ENCODE data around the gene EEF1A1. TPM values are rescaled to one million over a fixed set of nuclear protein-coding genes. Genes with fewer than 3 reads are reported as not detected.
"Not testable (repeated sequence)": the region's sequence is repeated elsewhere in the genome, so short reads cannot be mapped to it uniquely, and the experiment has no call there.

Gene EEF1A1
- total RNA-seq, 1 donor from 2014 or later, result 6,372 TPM

- no peaks in the 10 kb centered on the region for H3K27me3 Mint-ChIP-seq (ENCODE audit: unreplicated experiment)
- no peak overlapping the region for H3K4me3 Mint-ChIP-seq (ENCODE audit: unreplicated experiment)
- no peak overlapping the region for H3K27ac Mint-ChIP-seq (ENCODE audit: unreplicated experiment)
These were observed 43.9 kb upstream of the EEF1A1 start for GRCh38 chr6:73564578-73565345.

DNA sequence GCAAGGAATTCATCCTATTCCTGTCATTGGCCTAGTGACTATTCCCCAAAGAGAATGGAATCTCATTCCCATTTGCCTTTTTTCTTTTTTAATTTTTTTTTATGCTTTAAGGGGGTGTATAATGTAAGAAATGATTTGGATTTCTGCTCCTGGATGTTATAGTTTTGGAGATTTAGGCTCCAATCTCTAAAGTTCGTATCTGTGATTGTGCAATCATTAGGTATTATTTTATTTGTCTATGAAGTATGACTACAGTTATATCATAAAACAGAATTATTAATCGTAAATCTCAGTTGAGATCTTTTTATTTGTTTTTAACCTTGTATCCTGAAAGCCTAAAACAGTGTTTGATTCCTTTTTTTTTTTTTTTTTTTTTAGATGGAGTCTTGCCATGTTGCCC lies 41.7 kb upstream of the EEF1A1 start:
- Mint-ChIP-seq H3K36me3 (ENCODE audit: unreplicated experiment) (no peaks in the 10 kb centered on the region), H3K4me1 (ENCODE audit: low read depth, unreplicated experiment) (no peaks in the 10 kb centered on the region), H3K27me3 (ENCODE audit: unreplicated experiment) (no peaks in the 10 kb centered on the region), H3K4me3 (ENCODE audit: unreplicated experiment) (no peak overlapping the region), H3K9me3 (ENCODE audit: unreplicated experiment) (no peaks in the 10 kb centered on the region), H3K27ac (ENCODE audit: unreplicated experiment) (no peak overlapping the region)
- DNase-seq, result no peak
- TF ChIP-seq, protein P1, sequence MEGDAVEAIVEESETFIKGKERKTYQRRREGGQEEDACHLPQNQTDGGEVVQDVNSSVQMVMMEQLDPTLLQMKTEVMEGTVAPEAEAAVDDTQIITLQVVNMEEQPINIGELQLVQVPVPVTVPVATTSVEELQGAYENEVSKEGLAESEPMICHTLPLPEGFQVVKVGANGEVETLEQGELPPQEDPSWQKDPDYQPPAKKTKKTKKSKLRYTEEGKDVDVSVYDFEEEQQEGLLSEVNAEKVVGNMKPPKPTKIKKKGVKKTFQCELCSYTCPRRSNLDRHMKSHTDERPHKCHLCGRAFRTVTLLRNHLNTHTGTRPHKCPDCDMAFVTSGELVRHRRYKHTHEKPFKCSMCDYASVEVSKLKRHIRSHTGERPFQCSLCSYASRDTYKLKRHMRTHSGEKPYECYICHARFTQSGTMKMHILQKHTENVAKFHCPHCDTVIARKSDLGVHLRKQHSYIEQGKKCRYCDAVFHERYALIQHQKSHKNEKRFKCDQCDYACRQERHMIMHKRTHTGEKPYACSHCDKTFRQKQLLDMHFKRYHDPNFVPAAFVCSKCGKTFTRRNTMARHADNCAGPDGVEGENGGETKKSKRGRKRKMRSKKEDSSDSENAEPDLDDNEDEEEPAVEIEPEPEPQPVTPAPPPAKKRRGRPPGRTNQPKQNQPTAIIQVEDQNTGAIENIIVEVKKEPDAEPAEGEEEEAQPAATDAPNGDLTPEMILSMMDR (IDR thresholded peaks at IDR 0.05; ENCODE audit: partially characterized antibody, unreplicated experiment), result no peak

More at GRCh38 chr6:73564578-73565345, 43.9 kb upstream of the EEF1A1 start:
- Mint-ChIP-seq H3K4me1 (ENCODE audit: low read depth, unreplicated experiment) (no peaks in the 10 kb centered on the region), H3K9me3 (ENCODE audit: unreplicated experiment) (no peaks in the 10 kb centered on the region), H3K36me3 (ENCODE audit: unreplicated experiment) (no peaks in the 10 kb centered on the region)
- DNase-seq, result no peak
- TF ChIP-seq, protein P1 (IDR thresholded peaks at IDR 0.05; ENCODE audit: partially characterized antibody, unreplicated experiment), result no peak

- Mint-ChIP-seq H3K36me3 (ENCODE audit: unreplicated experiment) (no peaks in the 10 kb centered on the region), H3K4me1 (ENCODE audit: low read depth, unreplicated experiment) (no peaks in the 10 kb centered on the region), H3K27ac (ENCODE audit: unreplicated experiment) (no peak overlapping the region), H3K27me3 (ENCODE audit: unreplicated experiment) (no peaks in the 10 kb centered on the region), H3K9me3 (ENCODE audit: unreplicated experiment) (no peaks in the 10 kb centered on the region), H3K4me3 (ENCODE audit: unreplicated experiment) (no peak overlapping the region)
- no peak for DNase-seq
- TF ChIP-seq, protein P1 (IDR thresholded peaks at IDR 0.05; ENCODE audit: partially characterized antibody, unreplicated experiment), result no peak
These were observed 40.1 kb upstream of the EEF1A1 start for GRCh38 chr6:73560853-73561407.

- no peak overlapping the region for H3K4me3 Mint-ChIP-seq (ENCODE audit: unreplicated experiment)
- H3K27ac Mint-ChIP-seq (ENCODE audit: unreplicated experiment), result no peak overlapping the region
- no peaks in the 10 kb centered on the region for H3K4me1 Mint-ChIP-seq (ENCODE audit: low read depth, unreplicated experiment)
- H3K36me3 Mint-ChIP-seq (ENCODE audit: unreplicated experiment), result no peaks in the 10 kb centered on the region
- TF ChIP-seq, protein P1 (IDR thresholded peaks at IDR 0.05; ENCODE audit: partially characterized antibody, unreplicated experiment), result no peak
- no peaks in the 10 kb centered on the region for H3K9me3 Mint-ChIP-seq (ENCODE audit: unreplicated experiment)
- DNase-seq, result no peak
- no peaks in the 10 kb centered on the region for H3K27me3 Mint-ChIP-seq (ENCODE audit: unreplicated experiment)
These were observed 39.4 kb upstream of the EEF1A1 start for GRCh38 chr6:73560182-73560732.

- H3K27ac Mint-ChIP-seq (ENCODE audit: unreplicated experiment); H3K4me3 Mint-ChIP-seq (ENCODE audit: unreplicated experiment); H3K36me3 Mint-ChIP-seq (ENCODE audit: unreplicated experiment); H3K9me3 Mint-ChIP-seq (ENCODE audit: unreplicated experiment); H3K27me3 Mint-ChIP-seq (ENCODE audit: unreplicated experiment); H3K4me1 Mint-ChIP-seq (ENCODE audit: low read depth, unreplicated experiment); DNase-seq: not testable (repeated sequence)
These were observed 38.6 kb upstream of the EEF1A1 start for GRCh38 chr6:73559399-73559794.

Data from glutamatergic neuron (in vitro differentiated cells).